ENCODE measurements around the gene CCDC102B. TPM values are rescaled to one million over a fixed set of nuclear protein-coding genes. Genes with fewer than 3 reads are reported as not detected.
"Not testable (repeated sequence)": the region's sequence is repeated elsewhere in the genome, so short reads cannot be mapped to it uniquely, and the experiment has no call there.

CCDC102B gene
- total and polyA plus RNA-seq, 2 donors, result 5.6 to 114 TPM

DNA sequence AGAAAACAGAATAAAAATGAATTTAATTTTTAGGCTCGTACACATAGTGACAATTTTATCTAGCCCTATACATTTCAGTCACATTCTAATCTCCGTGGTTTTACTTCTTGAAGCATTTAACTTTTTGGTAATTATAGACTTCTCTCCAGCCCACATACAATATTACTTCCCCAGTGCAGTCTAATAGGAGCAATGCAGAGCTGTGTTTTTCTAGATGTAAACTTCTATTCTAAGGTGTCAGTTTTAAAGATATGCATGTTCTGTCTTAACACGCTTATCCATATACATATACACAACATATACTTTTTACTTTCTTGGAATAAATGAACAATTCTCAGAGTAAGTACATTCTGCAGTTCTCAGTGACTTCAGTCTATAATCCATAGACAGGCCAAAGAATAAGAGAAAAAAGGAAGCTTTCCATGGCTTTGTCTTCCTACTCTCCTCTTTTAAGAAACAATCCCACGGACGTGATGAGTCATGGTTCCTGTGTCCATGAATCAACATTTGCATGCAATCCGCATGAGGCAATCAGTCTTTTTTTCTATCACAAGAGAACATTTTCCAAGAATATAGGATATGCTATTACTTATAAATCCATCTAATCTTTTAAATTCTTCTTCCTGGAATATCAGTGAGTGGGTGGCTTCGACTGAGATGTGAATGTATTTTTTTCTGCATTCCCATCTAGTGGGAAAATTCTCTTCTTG is 42.8 kb downstream of the CCDC102B start:
- DNase-seq (ENCODE audit: extremely low spot score), result peak; percentile 4
- no peak overlapping the region for H3K27ac ChIP-seq (ENCODE audit: low read depth)
- no peak overlapping the region for H3K4me3 ChIP-seq (ENCODE audit: low read depth, low read length)
- H3K4me1 ChIP-seq (ENCODE audit: insufficient read depth), result no peaks in the 10 kb centered on the region
- 46% methylated on average over 7 of the region's 7 CpGs for WGBS
- no peaks in the 10 kb centered on the region for H3K36me3 ChIP-seq (ENCODE audit: insufficient read depth)

DNA sequence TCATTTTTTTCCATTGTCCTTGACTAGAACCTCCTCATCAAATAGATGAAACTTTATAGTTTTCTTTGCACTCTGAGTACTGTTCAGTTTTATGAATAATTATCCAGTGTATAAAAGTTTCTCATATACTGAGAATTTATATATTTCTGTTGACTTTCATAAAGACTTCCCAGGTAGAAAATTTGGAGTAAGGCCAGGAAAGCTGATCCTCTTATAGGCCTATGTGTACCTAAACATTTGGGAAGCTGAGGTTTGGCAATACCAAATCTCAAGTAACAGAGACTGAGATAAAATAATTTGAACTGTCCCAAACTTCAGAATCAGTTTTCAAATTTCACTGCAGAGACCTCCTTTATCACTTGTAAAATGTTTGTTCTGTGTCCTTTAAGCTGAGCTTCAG is 43.4 kb downstream of the CCDC102B start:
- Histone ChIP-seq H3K36me3 (ENCODE audit: insufficient read depth) (no peaks in the 10 kb centered on the region), H3K27ac (ENCODE audit: low read depth) (no peak overlapping the region), H3K4me3 (ENCODE audit: low read depth, low read length) (no peak overlapping the region), H3K4me1 (ENCODE audit: insufficient read depth) (no peaks in the 10 kb centered on the region)
- no peak for DNase-seq (ENCODE audit: extremely low spot score)

DNA sequence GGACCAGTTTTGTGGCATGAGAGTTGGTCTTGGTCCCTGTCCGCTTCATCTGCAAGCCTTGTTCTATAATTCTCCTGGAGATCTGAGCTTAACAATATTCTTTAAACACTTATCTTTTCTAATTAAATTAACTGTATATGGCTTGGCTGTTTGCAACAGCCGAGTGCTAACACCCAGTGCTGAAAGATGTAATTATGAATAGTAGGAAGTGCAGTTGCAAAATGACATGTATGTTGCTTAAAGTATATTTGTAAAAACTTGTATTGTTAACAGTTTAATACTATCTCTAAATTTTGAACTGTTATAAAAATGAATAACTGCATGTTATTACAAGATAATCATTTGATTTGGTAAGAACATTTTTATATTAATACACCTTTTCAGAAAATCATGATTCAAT is 45.1 kb downstream of the CCDC102B start:
- Histone ChIP-seq H3K4me3 (ENCODE audit: low read depth, low read length) (no peak overlapping the region), H3K4me1 (ENCODE audit: insufficient read depth) (no peaks in the 10 kb centered on the region), H3K27ac (ENCODE audit: low read depth) (no peak overlapping the region), H3K36me3 (ENCODE audit: insufficient read depth) (no peaks in the 10 kb centered on the region)
- WGBS, result 88% methylated on average over 2 of the region's 2 CpGs
- no peak for DNase-seq (ENCODE audit: extremely low spot score)

DNA sequence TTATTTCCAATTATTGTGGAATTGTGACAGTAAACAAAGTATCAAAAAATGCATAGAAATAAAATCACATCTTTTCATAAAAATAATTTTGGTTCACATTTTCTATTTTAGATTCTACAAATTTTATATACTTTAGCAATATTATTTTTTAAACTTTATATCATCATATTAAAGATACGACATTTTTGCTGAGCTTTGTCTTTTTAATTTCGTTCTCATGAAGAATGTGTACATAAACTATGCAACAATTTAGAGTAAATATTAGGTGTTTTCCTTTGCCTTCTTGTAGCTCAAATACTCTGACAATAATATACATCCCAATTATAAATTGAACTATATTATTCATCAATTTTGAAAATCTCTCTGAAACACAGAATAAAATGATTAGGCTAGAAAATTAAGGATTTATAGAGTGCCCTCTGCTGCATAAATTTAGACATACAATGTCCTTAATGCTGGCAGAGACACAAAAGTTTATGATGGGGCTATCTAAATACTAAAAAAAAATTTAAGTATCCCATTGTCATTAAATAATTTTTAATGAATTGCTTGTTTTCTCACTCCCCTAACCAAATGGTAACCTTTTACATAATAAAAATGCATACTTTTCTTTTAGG is 45.7 kb downstream of the CCDC102B start:
- no peak for DNase-seq (ENCODE audit: extremely low spot score)
- Histone ChIP-seq H3K4me1 (ENCODE audit: insufficient read depth) (no peaks in the 10 kb centered on the region), H3K36me3 (ENCODE audit: insufficient read depth) (no peaks in the 10 kb centered on the region), H3K27ac (ENCODE audit: low read depth) (no peak overlapping the region), H3K4me3 (ENCODE audit: low read depth, low read length) (no peak overlapping the region)
- WGBS, result 87% methylated on average over 2 of the region's 2 CpGs

DNA sequence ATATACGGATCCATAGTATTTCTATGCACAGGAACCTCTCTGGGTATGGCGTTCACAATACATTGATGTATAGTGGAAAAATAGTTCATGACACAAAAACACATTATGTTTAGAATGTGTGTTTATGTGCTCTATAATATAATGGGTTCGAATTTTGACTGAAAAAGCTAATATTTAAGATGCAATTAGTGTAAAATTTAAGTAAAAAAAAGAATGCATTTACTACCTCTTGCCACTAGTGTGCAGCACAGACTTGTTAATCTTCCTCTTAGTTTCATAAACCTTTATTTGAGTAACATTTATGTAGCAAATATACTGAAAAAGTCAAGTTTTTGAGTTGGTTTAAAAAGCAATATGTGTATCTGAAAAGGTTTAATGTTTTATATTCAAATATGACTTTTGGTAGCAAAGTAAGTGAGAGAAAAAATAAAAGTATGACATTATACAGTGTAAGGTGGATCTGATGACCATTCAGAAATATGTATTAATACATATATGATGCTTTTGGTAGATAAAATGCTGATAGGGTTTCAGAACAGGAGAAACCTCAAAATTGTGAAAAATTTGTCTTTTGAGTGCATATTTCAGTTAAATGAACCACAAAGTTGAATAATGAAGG is 49.4 kb downstream of the CCDC102B start:
- Histone ChIP-seq H3K4me3 (ENCODE audit: low read depth, low read length) (no peak overlapping the region), H3K27ac (ENCODE audit: low read depth) (no peak overlapping the region), H3K36me3 (ENCODE audit: insufficient read depth) (no peaks in the 10 kb centered on the region), H3K4me1 (ENCODE audit: insufficient read depth) (no peaks in the 10 kb centered on the region)
- DNase-seq (ENCODE audit: extremely low spot score), result no peak
- 44% methylated on average over 3 of the region's 3 CpGs for WGBS

DNA sequence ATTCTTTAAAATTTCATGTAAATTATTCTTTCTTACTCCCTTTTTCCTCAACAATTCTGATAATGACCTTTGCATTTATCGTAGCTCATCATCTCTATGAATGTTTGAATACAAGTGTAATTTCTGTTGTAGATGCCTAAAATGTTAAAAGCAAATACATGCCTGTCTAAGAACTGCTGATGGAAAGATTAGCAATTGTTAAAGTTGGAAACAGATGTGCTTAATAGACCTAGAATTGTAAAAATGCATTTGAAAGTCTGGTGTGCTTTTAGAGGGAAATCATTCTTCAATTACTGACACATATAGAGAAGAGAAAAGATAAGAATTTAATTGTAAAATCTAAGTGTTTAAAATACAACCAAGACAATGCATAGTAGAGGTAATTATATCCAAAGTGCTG is 50.4 kb downstream of the CCDC102B start:
- DNase-seq (ENCODE audit: extremely low spot score), result no peak
- 91% methylated on average over 1 of the region's 1 CpG for WGBS

DNA sequence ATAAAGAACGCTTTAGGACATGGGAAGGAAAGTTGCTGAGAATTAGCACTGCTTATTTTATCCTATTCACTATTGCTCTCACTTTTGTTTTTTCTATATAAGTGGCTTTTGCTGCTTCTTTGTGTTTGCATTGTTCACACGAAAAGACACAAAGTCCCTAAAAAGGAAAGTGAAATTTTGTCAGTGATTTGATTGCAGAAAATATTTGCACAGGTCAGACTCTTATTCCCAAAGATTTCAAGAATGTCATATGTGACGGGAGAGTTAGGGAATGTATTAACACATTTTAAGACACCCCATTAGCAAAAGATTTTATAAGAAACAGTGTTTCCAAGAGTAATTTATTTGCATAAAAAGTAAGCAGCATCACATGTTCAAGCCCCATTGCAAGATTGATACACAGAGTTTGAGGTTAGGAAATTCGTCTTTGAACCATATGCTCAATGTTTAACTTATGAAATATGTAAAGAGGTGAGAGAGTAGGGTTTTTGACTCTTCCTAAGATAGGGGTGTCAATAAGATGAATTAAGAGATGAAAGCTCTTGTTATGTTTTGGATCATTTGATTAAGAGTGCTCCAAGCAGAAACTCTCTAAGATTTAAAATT is 57.0 kb downstream of the CCDC102B start:
- no peak overlapping the region for H3K27ac ChIP-seq (ENCODE audit: low read depth)
- WGBS, result 71% methylated on average over 4 of the region's 4 CpGs
- no peaks in the 10 kb centered on the region for H3K4me1 ChIP-seq (ENCODE audit: insufficient read depth)

More for the DNA sequence above, 50.4 kb downstream of the CCDC102B start:
- H3K4me3 ChIP-seq (ENCODE audit: low read depth, low read length), result no peak overlapping the region
- H3K4me1 ChIP-seq (ENCODE audit: insufficient read depth), result no peaks in the 10 kb centered on the region
- no peak overlapping the region for H3K27ac ChIP-seq (ENCODE audit: low read depth)
- no peaks in the 10 kb centered on the region for H3K36me3 ChIP-seq (ENCODE audit: insufficient read depth)

DNA sequence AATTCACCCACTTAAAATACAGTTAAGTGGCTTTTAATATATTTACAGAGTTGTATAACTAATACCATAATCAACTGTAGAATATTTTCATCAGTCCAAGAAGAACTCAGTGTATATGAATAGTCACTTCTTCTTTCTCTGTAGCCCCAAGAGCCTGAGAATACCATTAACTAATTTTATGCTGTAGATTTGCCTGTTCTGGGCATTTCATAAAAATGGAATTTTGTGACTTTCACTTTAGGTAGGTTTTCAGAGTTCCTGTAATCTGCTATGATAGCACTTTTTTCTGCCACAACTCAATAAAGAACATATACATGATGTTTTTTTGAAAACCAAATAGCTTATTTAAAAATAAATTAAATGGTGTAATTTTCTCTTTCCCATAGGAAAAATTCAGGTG is 57.6 kb downstream of the CCDC102B start:
- H3K4me1 ChIP-seq (ENCODE audit: insufficient read depth), result no peaks in the 10 kb centered on the region

More for the DNA sequence above, 57.0 kb downstream of the CCDC102B start:
- Histone ChIP-seq H3K4me3 (ENCODE audit: low read depth, low read length) (no peak overlapping the region), H3K36me3 (ENCODE audit: insufficient read depth) (no peaks in the 10 kb centered on the region)
- DNase-seq (ENCODE audit: extremely low spot score), result no peak

DNA sequence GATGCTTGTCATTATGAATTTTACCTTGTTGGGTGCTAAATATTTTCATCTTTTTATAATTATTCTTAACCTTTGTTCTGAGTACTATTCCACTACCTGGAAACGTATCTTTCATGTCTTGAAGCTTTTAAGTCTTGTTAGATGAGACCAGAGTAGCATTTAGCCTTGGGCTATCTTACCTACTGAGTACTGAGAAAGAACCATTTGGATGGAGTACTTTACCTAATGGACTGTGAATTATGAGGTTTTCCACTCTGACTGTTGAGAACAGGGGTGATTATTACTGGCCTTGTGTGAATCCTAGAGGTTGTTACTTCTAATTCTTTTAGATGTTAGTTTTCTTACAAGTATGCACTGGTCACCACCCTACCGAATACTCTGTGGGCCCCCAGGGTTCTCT is 63.5 kb downstream of the CCDC102B start:
- Histone ChIP-seq H3K36me3 (ENCODE audit: insufficient read depth) (no peaks in the 10 kb centered on the region), H3K27ac (ENCODE audit: low read depth) (no peak overlapping the region), H3K4me3 (ENCODE audit: low read depth, low read length) (no peak overlapping the region), H3K4me1 (ENCODE audit: insufficient read depth) (no peaks in the 10 kb centered on the region)
- no peak for DNase-seq (ENCODE audit: extremely low spot score)
- WGBS, result 87% methylated on average over 2 of the region's 2 CpGs

More for the DNA sequence above, 57.6 kb downstream of the CCDC102B start:
- H3K27ac ChIP-seq (ENCODE audit: low read depth), result no peak overlapping the region
- no peaks in the 10 kb centered on the region for H3K36me3 ChIP-seq (ENCODE audit: insufficient read depth)
- H3K4me3 ChIP-seq (ENCODE audit: low read depth, low read length), result no peak overlapping the region
- DNase-seq (ENCODE audit: extremely low spot score), result no peak

DNA sequence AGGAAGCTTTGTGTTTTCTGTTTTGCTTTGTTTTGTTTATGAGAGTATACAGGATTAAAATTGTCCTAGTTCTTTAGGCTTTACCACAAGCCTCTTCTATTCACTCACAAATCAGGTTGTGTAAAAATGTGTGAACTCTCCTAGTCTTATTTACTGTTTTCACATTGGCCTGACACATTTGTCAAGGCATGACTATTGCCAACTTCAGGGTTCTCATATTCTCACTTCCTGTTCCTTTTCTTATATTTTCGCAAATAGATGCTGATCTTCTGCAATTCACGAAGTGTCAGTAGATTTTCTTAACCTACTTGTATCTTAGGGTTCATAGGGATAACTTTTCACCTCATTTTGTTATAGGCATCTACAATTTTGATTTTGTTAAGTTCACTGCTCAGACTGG is 67.1 kb downstream of the CCDC102B start:
- Histone ChIP-seq H3K4me1 (ENCODE audit: insufficient read depth) (no peaks in the 10 kb centered on the region), H3K4me3 (ENCODE audit: low read depth, low read length) (no peak overlapping the region), H3K36me3 (ENCODE audit: insufficient read depth) (no peaks in the 10 kb centered on the region), H3K27ac (ENCODE audit: low read depth) (no peak overlapping the region)
- 88% methylated on average over 2 of the region's 2 CpGs for WGBS
- no peak for DNase-seq (ENCODE audit: extremely low spot score)

DNA sequence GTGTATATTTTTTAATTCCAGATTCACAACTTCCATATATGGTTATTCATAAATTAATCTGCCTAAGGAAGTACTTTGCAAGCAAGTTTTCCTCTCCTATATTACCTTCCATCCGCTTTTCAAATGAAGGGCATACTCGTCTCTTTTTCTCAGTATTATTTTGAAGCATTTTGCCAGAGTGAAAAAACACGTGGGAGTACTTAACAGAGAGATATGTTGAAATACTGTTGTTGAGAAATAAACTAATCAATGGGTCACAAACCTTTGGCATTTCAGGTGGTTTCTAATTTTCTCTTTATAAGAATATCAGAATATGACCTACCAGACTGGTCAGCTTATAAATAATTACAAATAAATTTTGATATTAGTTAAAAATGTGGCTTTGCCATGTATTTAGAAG is 67.6 kb downstream of the CCDC102B start:
- no peak for DNase-seq (ENCODE audit: extremely low spot score)
- Histone ChIP-seq H3K27ac (ENCODE audit: low read depth) (no peak overlapping the region), H3K4me3 (ENCODE audit: low read depth, low read length) (no peak overlapping the region), H3K4me1 (ENCODE audit: insufficient read depth) (no peaks in the 10 kb centered on the region), H3K36me3 (ENCODE audit: insufficient read depth) (no peaks in the 10 kb centered on the region)
- 82% methylated on average over 3 of the region's 3 CpGs for WGBS

DNA sequence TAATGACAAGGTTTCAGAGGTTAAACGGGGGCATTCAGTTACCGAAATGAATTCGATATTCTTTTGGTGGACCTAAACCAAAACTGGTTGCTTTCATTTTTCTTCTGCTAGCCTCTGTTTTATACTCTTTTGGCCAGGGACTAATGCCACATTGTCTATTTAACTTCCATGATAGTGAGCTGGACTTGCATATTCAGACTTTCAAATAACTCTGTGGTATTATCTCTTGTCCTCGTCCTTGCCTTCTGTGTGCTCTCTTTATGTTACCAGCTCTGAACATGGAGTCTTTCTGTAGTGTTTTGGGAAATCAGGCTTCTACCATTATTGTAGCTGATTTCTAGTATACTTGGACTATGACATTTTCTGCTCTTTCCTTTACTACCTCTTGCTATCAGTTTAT is 75.1 kb downstream of the CCDC102B start:
- Histone ChIP-seq H3K4me3 (ENCODE audit: low read depth, low read length) (no peak overlapping the region), H3K36me3 (ENCODE audit: insufficient read depth) (no peaks in the 10 kb centered on the region), H3K27ac (ENCODE audit: low read depth) (no peak overlapping the region), H3K4me1 (ENCODE audit: insufficient read depth) (no peaks in the 10 kb centered on the region)
- no peak for DNase-seq (ENCODE audit: extremely low spot score)
- 89% methylated on average over 4 of the region's 4 CpGs for WGBS

DNA sequence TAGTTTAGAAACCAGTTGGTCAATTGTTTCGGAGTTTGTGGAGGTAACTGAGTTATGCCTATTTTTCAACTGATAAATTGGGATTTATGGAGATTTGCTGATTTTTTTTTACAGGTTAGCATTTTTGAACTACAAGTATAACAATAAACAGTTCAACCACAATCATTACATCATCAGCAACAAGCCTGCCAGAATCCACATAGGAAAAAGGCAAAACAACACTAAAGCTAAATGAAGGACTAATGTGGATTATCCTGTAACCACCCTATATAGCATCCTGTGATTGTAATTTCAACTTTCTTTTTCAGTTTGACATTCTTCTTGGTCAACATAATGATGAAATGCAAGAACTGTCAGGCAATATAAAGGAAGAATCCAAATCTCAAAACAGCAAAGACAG is 76.5 kb downstream of the CCDC102B start:
- 83% methylated on average over 1 of the region's 1 CpG for WGBS
- Histone ChIP-seq H3K27ac (ENCODE audit: low read depth) (no peak overlapping the region), H3K4me3 (ENCODE audit: low read depth, low read length) (no peak overlapping the region), H3K4me1 (ENCODE audit: insufficient read depth) (no peaks in the 10 kb centered on the region), H3K36me3 (ENCODE audit: insufficient read depth) (no peaks in the 10 kb centered on the region)
- DNase-seq (ENCODE audit: extremely low spot score), result no peak

DNA sequence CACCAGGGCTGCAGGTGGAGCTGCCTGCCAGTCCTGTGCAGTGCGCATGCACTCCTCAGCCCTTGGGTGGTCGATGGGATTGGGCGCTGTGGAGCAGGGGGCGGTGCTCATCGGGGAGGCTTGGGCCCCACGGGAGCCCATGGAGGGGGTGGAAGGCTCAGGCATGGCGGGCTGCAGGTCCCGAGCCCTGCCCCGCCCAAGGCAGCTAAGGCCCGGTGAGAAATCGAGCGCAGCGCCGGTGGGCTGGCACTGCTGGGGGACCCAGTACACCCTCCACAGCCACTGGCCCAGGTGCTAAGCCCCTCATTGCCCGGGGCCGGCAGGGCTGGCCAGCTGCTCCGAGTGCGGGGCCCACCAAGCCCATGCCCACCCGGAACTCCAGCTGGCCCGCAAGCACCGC is 82.1 kb downstream of the CCDC102B start:
- WGBS, result 97% methylated on average over 21 of the region's 21 CpGs
- not testable (repeated sequence) for DNase-seq (ENCODE audit: extremely low spot score)

More for the DNA sequence above, 82.1 kb downstream of the CCDC102B start:
- H3K27ac ChIP-seq (ENCODE audit: low read depth); H3K4me3 ChIP-seq (ENCODE audit: low read depth, low read length); H3K4me1 ChIP-seq (ENCODE audit: insufficient read depth); H3K36me3 ChIP-seq (ENCODE audit: insufficient read depth): not testable (repeated sequence)

Measured in urinary bladder (tissue), 4 donors.